Activated CD4-positive, alpha-beta memory T cell treated with anti-CD3 and anti-CD28 coated beads, Interleukin-2, amount 10 ng/mL, durations not matched to agents 7 days and 5 days (primary cell): ENCODE measurements around the gene CDK5RAP1. TPM values are rescaled to one million over a fixed set of nuclear protein-coding genes. Genes with fewer than 3 reads are reported as not detected.
"Not testable (repeated sequence)": the region's sequence is repeated elsewhere in the genome, so short reads cannot be mapped to it uniquely, and the experiment has no call there.

Experiments
- CTCF ChIA-PET: fragments of 350-600 bp; sonication (Branson Sonifier 250); formaldehyde crosslinking; loops from one replicate; lab custom pipeline; 2021; ENCODE audit warnings: antibody characterized with exemption, inconsistent platforms; lab: Charles Lee
- POLR2A ChIA-PET: fragments of 350-600 bp; sonication (Branson Sonifier 250); formaldehyde crosslinking; loops from one replicate; lab custom pipeline; 2021; ENCODE audit warnings: antibody characterized with exemption; lab: Charles Lee
- DNase-seq: peaks from one replicate; pipeline ENCODE4 v3.0.0-alpha.2; 2020
- H3K27ac Mint-ChIP-seq: one replicate; pipeline ENCODE4 v1.8.0; 2021; ENCODE audit warnings: mild to moderate bottlenecking, mixed read lengths
- H3K27me3 Mint-ChIP-seq: one replicate; pipeline ENCODE4 v1.8.0; 2021; ENCODE audit warnings: mixed read lengths
- H3K36me3 Mint-ChIP-seq: one replicate; pipeline ENCODE4 v1.8.0; 2021; ENCODE audit warnings: low read depth, mixed read lengths
- H3K4me1 Mint-ChIP-seq: one replicate; pipeline ENCODE4 v1.8.0; 2021; ENCODE audit warnings: mixed read lengths
- H3K4me3 Mint-ChIP-seq: one replicate; pipeline ENCODE4 v1.8.0; 2021; ENCODE audit warnings: mild to moderate bottlenecking, mixed read lengths
- H3K9me3 Mint-ChIP-seq: one replicate; pipeline ENCODE4 v1.8.0; 2021; ENCODE audit warnings: mixed read lengths
- total RNA-seq, 2 experiments: library from RNA; stranded (reverse); gene quantifications; one replicate each; pipeline ENCODE4 v1.2.3, GENCODE V29; 2021

CDK5RAP1 gene
- total RNA-seq, 2 experiments from 2014 or later = 30.2 to 33.3 TPM

DNA sequence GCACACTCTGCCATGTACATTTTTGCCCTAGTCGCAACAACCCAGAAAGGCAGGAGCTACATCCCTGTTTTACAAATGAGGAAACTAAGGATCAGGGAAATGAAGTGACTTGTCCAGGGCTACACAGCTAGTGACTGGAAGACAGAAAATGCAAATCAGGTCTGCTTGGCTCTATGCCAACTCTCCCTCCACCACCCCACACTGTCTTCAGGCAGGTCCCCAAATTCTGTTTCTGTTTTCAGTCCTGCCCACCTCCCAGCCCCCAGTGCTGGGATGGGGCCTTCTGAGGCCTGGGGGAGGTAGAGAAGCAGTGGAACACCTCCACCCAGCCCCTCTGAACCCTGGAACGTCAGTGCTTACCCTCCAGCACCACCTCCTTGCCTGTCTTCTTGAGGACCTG is 37.2 kb upstream of the CDK5RAP1 start:
- peaks cover 5% of the 10 kb centered on the region for H3K4me1 Mint-ChIP-seq
- no peaks in the 10 kb centered on the region for H3K36me3 Mint-ChIP-seq
- CTCF ChIA-PET = interaction anchor here (1.2 kb wide), 1 partner anchor 426 kb away, joined by 3 read pairs; no protein-coding TSS in a partner anchor
- no peaks in the 10 kb centered on the region for H3K9me3 Mint-ChIP-seq
- H3K27ac Mint-ChIP-seq = no peak overlapping the region
- POLR2A ChIA-PET = no interaction called here
- DNase-seq = no peak
- no peak overlapping the region for H3K4me3 Mint-ChIP-seq
- peaks cover 12% of the 10 kb centered on the region for H3K27me3 Mint-ChIP-seq

DNA sequence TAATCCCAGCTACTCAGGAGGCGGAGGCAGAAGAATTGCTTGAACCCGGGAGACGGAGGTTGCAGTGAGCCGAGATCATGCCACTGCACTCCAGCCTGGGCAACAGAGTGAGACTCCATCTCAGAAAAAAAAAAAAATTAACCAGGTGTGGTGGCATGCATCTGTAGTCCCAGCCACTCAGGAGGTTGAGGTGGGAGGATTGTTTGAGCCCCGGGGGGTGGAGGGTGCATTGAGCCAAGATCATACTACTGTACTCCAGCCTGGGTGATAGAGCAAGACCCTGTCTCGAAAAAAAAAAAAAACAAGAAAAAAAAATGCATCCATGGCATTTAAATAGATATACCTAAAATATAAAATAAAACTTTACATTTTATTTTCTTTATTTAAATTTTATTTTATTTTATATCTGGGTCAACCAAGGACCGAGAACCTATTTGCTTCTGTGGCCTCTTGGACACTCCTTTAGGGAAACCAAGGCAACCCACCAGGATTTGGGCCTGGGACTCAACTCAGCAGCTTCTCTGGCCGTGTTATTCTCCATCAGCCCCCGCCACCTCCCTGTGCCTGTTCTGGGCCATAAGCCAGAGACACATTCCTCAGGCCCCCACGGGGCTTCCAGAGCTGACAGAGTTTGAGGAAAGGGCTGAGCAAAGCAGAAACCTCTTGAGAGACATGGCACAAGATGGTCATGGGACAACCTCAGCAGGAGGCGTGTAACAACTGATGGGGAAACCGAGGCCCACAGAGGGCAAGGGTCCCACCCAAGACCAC is 36.0 kb upstream of the CDK5RAP1 start:
- CTCF ChIA-PET = interaction anchor here (1.2 kb wide), 1 partner anchor 427 kb away, joined by 3 read pairs; no protein-coding TSS in a partner anchor
- Mint-ChIP-seq H3K4me3 (no peak overlapping the region), H3K4me1 (no peaks in the 10 kb centered on the region)

DNA sequence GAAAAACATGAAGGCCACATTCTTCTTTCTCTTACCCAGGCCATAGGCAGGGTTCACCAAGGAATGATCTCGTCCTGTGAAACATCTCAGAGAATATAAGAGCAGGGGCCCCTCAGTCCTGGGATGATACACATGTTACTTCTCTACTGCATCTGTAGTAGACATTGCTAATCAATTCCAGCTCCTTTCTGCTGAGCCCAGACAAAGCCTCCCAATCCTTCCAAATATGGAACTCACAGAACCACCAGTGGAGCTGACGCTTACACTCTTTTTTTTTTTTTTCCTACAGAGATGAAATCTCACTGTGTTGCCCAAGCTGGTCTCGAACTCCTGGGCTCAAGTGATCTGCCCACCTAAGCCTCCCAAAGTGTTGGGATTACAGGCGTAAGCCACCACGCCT is 33.1 kb upstream of the CDK5RAP1 start:
- CTCF ChIA-PET = no interaction called here
- Mint-ChIP-seq H3K9me3 (no peaks in the 10 kb centered on the region), H3K27me3 (no peaks in the 10 kb centered on the region), H3K4me3 (no peak overlapping the region), H3K36me3 (no peaks in the 10 kb centered on the region), H3K27ac (no peak overlapping the region), H3K4me1 (no peaks in the 10 kb centered on the region)
- POLR2A ChIA-PET = interaction anchor here (0.6 to 1.4 kb wide), 3 partner anchors 9 to 1646 kb away, joined by 3 to 5 read pairs (median 3); partner anchors contain the start of genes CDK5RAP1 and SNTA1
- no peak for DNase-seq

More for the DNA sequence above, 36.0 kb upstream of the CDK5RAP1 start:
- Mint-ChIP-seq H3K9me3 (no peaks in the 10 kb centered on the region), H3K36me3 (no peaks in the 10 kb centered on the region), H3K27me3 (peaks cover 7% of the 10 kb centered on the region), H3K27ac (no peak overlapping the region)
- DNase-seq = no peak
- POLR2A ChIA-PET = no interaction called here

DNA sequence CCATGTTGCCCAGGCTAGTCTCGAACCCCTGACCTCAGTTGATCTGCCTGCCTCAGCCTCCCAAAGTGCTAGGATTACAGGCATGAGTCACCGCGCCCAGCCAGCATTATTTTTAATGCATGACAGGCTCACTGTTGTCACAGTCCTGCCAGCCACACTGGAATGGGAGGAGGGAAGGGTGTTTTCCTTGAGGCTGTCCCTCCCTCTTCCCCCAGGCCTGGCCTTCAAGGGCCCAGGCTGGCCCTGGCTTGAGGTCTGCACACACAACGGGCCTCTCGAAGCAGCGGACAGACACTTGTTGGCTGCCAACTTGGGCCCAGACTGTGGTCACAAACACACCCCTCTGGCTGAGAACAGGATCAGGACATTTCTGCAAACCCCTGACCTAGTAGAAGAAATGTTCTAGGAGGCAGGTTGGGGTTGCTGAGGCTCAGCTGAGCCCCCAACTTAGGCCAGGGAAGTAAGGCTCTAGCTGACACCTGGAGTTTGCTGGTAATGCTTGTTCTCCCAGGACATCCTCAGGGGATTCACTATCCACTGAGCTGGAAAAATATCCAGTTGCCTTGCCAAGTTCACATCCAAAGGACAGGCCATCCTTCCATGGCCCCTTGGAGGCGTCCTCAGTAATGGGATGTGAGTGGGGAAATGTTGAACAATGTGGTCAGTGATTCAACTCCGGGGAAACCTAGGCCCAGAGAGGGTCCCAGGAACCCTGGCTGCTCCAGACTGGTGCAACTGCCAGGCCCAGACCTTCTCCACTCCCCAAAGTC is 32.3 kb upstream of the CDK5RAP1 start:
- ChIA-PET POLR2A (interaction anchor here (0.6 to 1.4 kb wide), 2 partner anchors 9 to 1645 kb away, joined by 3 to 5 read pairs; partner anchors contain the start of gene SNTA1), CTCF (no interaction called here)
- H3K36me3 Mint-ChIP-seq = no peaks in the 10 kb centered on the region
- no peaks in the 10 kb centered on the region for H3K27me3 Mint-ChIP-seq
- no peak overlapping the region for H3K4me3 Mint-ChIP-seq
- H3K4me1 Mint-ChIP-seq = no peaks in the 10 kb centered on the region
- no peaks in the 10 kb centered on the region for H3K9me3 Mint-ChIP-seq
- DNase-seq = no peak
- no peak overlapping the region for H3K27ac Mint-ChIP-seq

DNA sequence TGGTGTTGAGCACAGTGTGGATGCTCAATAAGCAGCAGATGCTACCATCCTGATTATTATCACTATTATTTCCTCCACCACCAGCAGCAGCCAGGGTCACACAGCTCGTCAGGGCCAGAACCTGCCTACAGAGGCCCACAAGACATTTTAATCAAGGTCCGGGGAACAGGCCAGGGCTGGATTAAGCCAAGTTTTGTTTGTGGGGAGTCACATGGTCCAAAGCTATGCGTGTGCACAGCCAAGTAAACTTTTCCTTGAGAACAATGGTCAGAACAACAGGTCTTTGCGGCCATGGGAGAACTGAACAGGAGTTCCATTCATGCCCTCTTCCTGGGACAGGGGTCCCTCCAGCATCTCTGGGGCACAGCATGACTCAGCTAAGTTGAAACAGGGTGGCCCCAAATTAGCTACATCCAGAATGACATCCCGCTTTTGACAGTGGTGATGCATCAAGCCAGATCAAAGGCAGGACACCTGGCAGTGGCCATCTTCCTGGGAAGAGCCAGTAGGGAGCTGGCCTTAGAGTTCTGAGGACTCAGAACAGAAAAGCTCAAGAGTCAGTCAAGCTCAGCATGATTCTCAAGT is 30.6 kb upstream of the CDK5RAP1 start:
- POLR2A ChIA-PET = interaction anchor here (0.9 to 1.0 kb wide), 2 partner anchors 12 to 561 kb away, joined by 3 to 4 read pairs; partner anchors contain the start of gene SNTA1
- CTCF ChIA-PET = interaction anchor here (0.6 to 1.1 kb wide), 2 partner anchors 22 to 1204 kb away, joined by 4 read pairs; no protein-coding TSS in a partner anchor
- no peak overlapping the region for H3K4me3 Mint-ChIP-seq
- H3K36me3 Mint-ChIP-seq = no peaks in the 10 kb centered on the region
- no peak overlapping the region for H3K27ac Mint-ChIP-seq
- no peaks in the 10 kb centered on the region for H3K9me3 Mint-ChIP-seq
- H3K27me3 Mint-ChIP-seq = no peaks in the 10 kb centered on the region
- no peak for DNase-seq
- H3K4me1 Mint-ChIP-seq = no peaks in the 10 kb centered on the region

DNA sequence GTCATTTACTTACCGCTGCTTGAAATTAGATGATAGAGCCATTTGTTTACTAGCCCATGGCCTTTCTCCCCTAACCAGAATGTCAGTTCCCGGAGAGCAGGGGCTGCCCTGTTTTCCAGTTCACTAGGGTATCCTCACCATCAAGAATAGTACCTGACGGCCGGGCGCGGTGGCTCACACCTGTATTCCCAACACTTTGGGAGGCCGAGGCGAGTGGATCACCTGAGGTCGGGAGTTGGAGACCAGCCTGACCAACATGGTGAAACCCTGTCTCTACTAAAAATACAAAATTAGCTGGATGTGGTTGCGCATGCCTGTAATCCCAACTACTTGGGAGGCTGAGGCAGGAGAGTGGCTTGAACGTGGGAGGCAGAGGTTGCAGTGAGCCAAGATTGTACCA is 22.6 kb upstream of the CDK5RAP1 start:
- H3K4me3 Mint-ChIP-seq, H3K36me3 Mint-ChIP-seq, CTCF ChIA-PET, H3K27me3 Mint-ChIP-seq, H3K4me1 Mint-ChIP-seq, POLR2A ChIA-PET, H3K27ac Mint-ChIP-seq, H3K9me3 Mint-ChIP-seq, DNase-seq: not testable (repeated sequence)

DNA sequence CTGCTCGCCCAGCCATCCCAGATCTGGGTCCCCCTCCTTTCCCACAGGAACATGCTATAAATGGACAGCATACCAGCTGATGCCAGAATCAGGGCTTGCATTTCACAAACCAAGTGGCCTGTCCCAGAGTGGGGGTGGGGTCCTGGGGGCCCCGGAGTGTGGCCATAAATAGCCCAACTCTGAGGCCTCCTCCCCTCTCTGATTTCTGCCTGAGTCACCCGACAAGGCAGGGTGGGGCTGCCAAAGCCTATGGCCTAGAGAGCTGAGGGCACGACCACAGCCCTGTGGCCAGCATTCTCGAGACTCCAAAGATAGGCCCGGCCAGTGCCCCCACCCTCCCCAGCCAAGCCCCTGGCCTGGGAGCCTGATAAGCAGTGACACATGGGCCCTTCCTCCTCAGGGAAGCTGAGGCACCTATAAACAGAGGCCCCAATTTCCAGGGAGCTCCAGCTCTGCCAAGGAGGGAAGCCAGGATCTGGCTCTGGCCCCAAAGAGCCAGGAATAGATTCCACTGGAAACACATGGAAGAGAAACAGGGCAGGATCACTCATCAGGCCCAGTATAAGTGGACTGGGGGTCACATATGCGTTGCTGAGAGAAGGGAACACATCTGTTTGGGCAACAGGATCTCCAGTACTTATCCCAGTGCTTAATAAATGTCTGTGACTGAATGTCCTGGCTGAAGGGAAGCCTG is 22.0 kb upstream of the CDK5RAP1 start:
- ChIA-PET CTCF (no interaction called here), POLR2A (no interaction called here)
- Mint-ChIP-seq H3K4me3 (no peak overlapping the region), H3K9me3 (no peaks in the 10 kb centered on the region), H3K4me1 (no peaks in the 10 kb centered on the region), H3K27ac (no peak overlapping the region), H3K36me3 (no peaks in the 10 kb centered on the region), H3K27me3 (no peaks in the 10 kb centered on the region)
- DNase-seq = no peak

DNA sequence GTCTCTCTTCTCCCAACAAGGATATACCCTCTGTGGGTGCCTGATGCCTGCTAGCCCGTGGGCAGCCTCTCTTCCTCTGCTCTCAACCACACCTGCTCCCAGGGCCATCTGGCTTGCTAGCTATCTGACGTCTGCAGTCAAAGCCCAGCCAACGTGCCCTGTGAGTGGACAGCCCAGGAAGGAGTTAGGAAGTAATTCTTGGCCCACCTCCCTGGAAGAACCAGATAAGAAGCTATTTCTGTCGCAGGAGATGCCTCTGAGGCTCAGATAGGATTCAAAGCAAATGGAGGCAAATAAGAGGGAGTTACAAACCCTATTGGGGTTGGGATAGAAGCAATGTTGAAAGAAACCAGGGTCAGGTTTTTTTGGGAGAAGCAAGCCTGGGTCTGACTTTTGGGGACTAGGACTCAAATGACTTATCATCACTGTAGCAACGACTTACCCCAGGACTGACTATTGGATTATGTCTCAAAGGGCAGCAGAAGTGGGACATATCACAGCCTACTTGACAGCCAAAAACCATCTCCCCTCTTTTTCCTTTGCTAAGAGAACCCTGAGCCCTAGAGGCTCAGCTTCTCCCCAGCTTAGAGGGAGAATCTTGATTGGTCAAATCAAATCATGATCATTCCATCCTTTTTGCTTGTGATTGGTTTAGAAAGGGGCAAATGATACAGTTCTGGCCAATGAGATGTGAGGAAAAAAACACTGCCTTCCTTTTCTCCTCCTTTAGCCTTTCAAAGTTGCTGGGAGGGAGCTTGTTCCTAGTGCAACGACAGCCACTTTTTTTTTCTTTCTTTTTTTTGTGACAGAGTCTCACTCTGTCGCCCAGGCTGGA is 18.0 kb upstream of the CDK5RAP1 start:
- POLR2A ChIA-PET = interaction anchor here (1.5 kb wide), 1 partner anchor 19 kb away, joined by 4 read pairs; no protein-coding TSS in a partner anchor
- DNase-seq = no peak
- no peaks in the 10 kb centered on the region for H3K9me3 Mint-ChIP-seq
- H3K27ac Mint-ChIP-seq = no peak overlapping the region
- no peaks in the 10 kb centered on the region for H3K27me3 Mint-ChIP-seq
- CTCF ChIA-PET = no interaction called here
- no peaks in the 10 kb centered on the region for H3K36me3 Mint-ChIP-seq
- H3K4me3 Mint-ChIP-seq = no peak overlapping the region
- no peaks in the 10 kb centered on the region for H3K4me1 Mint-ChIP-seq

DNA sequence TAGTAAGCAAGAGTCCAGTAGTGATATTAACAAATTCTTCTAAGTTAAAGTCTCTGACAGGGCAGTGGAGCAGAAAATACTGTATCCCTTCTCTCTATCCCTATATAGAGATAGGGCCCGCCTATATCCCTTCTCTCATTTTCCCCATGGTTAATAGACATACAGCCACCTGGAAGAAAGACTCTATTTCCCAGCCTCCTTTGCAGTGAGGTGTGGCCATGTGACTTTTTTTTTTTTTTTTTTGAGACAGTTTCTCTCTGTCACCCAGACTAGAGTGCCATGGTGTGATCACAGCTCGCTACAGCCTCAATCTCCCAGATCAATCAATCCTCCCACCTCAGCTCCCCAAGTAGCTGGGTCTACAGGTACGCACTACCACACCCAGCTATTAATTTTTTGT is 16.7 kb upstream of the CDK5RAP1 start:
- CTCF ChIA-PET = interaction anchor here (0.5 to 0.7 kb wide), 2 partner anchors 26 to 27 kb away, joined by 3 to 4 read pairs; no protein-coding TSS in a partner anchor
- no peak overlapping the region for H3K4me3 Mint-ChIP-seq
- no peak for DNase-seq
- no peak overlapping the region for H3K27ac Mint-ChIP-seq
- no peaks in the 10 kb centered on the region for H3K9me3 Mint-ChIP-seq
- H3K27me3 Mint-ChIP-seq = no peaks in the 10 kb centered on the region
- H3K4me1 Mint-ChIP-seq = no peaks in the 10 kb centered on the region
- POLR2A ChIA-PET = interaction anchor here (0.7 kb wide), 1 partner anchor 410 kb away, joined by 4 read pairs; no protein-coding TSS in a partner anchor
- no peaks in the 10 kb centered on the region for H3K36me3 Mint-ChIP-seq

DNA sequence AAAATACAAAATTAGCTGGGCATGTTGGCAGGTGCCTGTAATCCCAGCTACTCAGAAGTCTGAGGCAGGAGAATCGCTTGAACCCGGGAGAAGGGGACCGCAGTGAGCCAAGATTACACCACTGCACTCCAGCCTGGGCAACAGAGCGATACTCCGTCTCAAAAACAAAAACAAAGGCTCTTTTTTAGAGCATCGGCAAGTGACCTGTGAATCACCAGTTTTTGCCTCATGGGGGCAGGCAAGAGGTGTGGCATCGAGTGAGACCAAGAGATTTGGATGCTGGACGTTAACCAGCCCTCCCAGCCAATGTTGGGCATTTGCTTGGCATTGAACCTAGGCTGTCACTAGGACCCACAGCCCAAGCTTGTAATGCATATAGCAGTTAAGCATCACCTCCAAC is 14.6 kb upstream of the CDK5RAP1 start:
- Mint-ChIP-seq H3K27me3 (no peaks in the 10 kb centered on the region), H3K27ac (no peak overlapping the region), H3K36me3 (no peaks in the 10 kb centered on the region), H3K4me1 (no peaks in the 10 kb centered on the region), H3K9me3 (no peaks in the 10 kb centered on the region), H3K4me3 (no peak overlapping the region)
- DNase-seq = no peak
- ChIA-PET CTCF (interaction anchor here (1.4 kb wide), 1 partner anchor 15 kb away, joined by 3 read pairs; the partner anchor contains the start of gene CDK5RAP1), POLR2A (no interaction called here)

DNA sequence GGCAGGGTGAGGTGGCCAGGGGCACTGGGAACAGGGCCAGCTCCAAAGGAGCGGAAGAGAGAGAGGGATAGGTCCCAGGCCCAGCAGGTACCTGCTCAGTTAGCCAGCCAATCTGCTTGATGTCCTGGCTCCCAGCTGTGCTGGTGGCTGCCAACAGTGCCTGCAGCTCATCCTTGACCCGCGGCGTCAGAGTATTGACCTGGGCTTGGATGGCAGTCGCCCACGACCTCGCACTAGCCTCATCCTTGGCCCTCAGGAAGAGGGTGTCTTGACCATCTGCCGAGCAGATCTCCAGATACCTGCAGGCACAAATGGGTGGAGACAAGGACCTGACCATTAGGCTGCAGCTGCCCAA is 11.1 kb upstream of the CDK5RAP1 start:
- CTCF ChIA-PET = no interaction called here
- Mint-ChIP-seq H3K27me3 (no peaks in the 10 kb centered on the region), H3K36me3 (peaks cover 4% of the 10 kb centered on the region), H3K4me1 (peaks cover 14% of the 10 kb centered on the region), H3K4me3 (no peak overlapping the region), H3K27ac (no peak overlapping the region), H3K9me3 (no peaks in the 10 kb centered on the region)
- POLR2A ChIA-PET = no interaction called here
- DNase-seq = no peak
